NAMALWA (cell line): ENCODE measurements around the gene MEGF9.

Source experiments
- DNase-seq: peaks from one replicate; pipeline ENCODE4 v3.0.0-alpha.2; 2015; ENCODE audit warnings: low spot score

The MEGF9 gene

DNA sequence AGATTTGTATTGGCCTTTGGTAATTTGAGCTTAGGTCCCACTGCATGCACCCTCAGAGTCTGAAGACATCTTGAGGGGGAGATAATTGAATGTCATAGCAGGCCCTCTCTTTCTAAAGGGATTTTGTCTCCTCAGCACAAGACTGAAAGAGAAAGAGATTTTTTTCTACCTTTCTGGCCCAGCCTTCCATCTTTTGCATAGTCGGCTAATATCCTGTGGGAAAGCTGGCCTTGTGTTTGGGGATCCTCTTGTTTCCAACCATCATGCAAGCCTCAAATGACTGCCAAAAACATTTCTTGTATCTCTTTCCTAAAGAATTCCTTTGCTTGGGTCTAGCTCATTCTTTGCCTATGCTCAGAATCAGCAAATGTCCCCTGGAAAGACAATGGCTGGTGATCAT is 92.3 kb downstream of the MEGF9 start:
- DNase-seq: no peak

DNA sequence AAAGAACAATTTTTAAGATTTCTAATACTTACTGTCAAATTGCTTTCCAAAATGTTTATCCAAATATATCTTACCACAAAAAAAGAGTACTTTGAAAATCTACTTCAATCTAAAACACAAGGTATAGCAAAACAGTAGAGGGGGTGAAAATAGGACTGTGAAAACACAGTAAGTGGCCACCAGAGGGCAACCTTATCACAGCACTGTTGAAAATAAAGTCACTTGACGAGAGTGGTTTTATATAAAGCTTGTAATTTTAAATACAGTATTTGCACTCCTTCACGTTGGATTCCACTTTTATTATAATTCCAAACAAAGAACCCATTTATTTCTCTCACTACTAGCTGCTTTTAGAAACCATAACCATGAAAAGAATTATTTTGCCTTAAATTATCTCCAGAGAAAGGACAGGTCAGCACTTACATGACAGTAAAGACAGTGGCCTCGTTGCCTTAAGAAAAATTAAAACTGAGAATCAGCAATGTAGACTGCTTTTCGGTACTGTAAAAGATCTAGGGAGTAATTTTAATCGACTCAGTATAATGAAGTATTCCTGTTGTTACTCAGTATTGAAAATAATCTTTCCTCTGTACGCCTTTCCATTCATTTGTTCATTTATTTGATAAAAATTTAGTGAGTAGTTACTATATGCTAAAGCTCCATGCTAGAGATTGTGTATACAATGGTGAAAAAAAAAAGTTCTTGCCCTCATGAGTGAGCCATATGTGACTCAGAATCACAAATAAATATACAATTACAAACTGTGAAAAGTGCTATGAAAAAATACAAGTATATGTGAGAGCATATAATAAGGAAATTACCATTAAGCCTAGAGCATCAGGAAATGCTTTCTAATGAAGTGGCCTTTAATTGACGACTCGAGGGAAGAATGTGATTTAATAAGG is 94.3 kb downstream of the MEGF9 start:
- peak; percentile 78 for DNase-seq

GRCh38 chr9:120616966-120617935 is 97.0 kb downstream of the MEGF9 start:
- DNase-seq: no peak

DNA sequence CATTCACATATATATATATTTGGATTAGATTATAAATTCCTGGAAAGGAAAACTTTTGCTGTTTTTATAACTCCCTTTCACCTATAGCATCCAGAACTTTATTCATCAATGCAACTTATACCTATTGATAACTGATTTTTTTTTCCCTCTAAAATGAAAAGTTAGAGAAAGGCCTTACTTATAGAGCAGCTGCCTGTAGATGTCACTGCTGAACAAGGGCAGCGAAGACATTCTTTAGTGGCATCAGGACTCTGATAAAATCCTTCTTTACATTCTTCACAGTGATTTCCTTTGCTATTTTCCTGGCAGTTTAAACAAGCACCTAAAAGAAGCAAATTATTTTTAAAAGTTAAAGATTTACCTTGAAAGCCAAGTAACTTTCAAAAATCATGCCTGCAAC is 102.1 kb downstream of the MEGF9 start:
- peak; percentile 11 for DNase-seq

GRCh38 chr9:120611690-120612068 is 102.6 kb downstream of the MEGF9 start:
- DNase-seq: no peak

GRCh38 chr9:120610975-120611689 is 103.1 kb downstream of the MEGF9 start:
- peak; percentile 27 for DNase-seq

- no peak for DNase-seq
Observed at GRCh38 chr9:120609636-120610035, 104.6 kb downstream of the MEGF9 start.

- no peak for DNase-seq
Observed at GRCh38 chr9:120608421-120608820, 105.8 kb downstream of the MEGF9 start.

GRCh38 chr9:120603591-120603990 is 110.7 kb downstream of the MEGF9 start:
- no peak for DNase-seq

DNA sequence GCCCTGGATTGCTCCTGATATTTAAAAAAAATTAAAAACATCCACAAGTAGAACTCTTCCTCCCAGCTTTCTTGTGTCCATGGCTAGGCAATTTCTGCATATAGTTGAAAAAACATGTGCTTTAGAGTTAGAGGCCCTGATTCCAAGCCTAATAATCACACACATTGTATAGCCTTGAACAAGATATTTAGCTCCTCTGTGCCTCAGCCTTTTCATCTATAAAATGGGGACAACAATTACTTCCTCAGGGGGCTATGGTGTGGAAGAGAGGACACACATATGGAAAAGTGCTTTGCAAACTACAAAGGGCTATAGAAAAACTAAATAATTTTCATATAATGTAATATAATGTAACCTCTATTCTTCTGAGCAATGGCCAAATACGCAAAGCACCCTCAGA is 111.3 kb downstream of the MEGF9 start:
- no peak for DNase-seq

- DNase-seq: no peak
Observed at GRCh38 chr9:120593955-120594277, 120.4 kb downstream of the MEGF9 start.

DNA sequence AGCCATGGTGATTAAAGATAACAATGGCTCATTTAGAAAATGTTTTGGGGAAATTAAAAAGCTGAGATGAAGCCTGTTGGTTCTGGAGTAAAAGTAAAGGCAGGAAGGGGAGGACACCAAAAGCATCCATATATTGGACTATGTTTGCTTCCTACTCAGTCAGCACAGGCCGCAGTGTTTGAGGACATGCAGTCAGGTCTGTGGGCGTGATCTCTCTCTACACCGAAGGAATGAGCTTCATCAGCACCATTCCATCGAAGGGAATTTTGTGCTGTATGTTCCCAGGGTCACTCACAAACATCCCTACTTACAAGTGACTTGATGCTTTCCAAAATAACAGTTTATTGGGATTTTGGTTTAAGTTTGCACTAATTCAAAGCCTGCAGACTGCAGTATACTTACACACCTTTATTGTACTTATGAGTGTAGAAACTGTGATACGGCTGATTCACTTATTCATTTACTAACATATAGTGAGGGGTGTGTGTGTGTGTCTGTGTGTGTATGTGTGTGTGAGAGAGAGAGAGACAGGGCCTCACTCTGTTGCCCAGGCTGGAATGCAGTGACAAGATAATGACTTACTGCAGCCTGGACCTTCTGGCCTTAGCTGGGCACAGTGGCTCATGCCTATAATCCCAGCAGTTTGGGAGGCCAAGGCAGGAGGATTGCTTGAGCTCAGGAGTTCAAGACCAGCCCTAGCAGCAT is 120.9 kb downstream of the MEGF9 start:
- no peak for DNase-seq

- DNase-seq: no peak
Observed at GRCh38 chr9:120592210-120592609, 122.1 kb downstream of the MEGF9 start.

DNA sequence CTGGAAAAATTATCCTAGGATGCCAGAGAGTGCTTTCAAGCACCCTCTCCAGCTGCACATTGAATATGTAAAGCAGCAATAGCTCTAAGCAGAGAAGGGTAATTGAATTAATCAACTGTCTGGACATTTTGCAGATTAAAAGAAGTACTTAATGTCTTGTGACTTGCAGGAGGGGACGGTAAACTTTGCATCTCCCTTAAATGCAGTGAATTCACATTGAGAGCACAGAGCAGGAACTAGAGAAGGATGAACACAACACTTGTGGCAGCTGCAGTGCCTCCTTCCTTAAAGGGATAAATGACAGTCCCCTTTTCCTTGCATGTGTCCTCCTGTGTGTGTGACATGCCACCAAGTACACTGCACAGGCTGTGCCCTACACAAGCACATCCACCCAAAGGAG is 126.9 kb downstream of the MEGF9 start:
- peak; percentile 27 for DNase-seq

DNA sequence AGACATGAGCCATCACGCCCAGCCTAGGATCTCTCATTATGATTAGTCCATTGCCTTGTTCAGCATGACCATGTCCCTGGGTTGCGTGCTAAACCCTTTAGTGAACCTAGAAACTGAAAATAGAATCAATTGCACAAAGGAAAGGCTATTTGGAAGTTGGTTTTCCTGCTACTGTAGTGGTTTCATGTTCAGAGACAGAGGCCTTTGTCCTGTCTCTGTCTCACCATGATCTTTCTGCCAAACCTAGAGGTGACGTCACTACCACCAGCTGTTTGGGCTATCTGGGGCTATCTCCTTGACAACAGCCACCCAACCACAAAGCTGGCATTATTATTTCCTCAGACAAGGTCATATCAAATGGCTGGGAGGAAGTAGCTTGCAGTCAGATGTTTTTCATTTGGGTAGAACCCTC is 130.3 kb downstream of the MEGF9 start:
- DNase-seq: peak; percentile 97

DNA sequence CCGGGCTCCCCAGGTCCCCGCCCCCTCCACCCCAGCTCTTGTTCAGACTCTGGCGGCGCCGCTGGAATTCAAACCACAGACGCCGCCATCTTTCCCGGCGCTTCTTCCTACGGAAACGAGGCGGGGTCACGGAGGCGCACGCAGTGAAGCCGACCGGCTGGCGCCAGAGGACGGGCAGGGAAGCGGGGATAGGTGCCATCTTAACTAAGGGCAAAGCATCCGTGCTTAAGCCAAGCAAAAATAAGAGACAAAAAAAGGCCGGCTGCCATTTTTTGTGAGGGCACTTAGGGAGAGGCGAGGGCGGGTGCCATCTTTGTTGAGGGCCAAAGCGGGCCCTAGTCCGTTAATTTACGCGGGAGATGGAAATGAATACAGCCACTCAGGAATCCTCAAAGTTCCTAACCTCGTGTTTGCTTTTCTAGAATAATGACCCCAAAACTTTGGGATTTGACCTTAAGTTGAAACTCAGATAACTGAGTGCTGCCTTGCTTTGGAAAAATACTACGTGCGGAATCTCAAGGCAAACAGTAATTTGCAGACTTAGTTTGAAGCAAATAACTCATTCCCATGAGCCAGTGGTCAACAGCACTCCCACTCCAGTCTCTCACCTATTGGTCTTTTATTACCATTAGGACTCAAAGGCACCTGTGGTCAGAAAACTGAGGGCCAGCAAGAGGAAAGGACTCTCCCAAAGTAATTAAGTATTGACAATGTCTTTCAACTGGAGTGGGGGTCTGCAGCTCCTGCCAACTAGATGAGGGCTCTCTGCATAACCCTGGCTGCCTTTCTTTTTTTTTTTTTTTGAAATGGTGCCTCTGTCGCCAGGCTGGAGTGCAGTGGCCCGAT is 134.0 kb downstream of the MEGF9 start, which contains the start of gene CDK5RAP2:
CDK5RAP2 (minus strand) TSS at position 117 of the 846 bp plus-strand sequence. CDS start 189 bp downstream, outside the sequence.
- peak; percentile 97 for DNase-seq

GRCh38 chr9:120579139-120580050 is 134.9 kb downstream of the MEGF9 start:
- peak; percentile 26 for DNase-seq

- no peak for DNase-seq
Observed at GRCh38 chr9:120574473-120574872, 139.8 kb downstream of the MEGF9 start.

- no peak for DNase-seq
Observed at GRCh38 chr9:120572472-120572871, 141.8 kb downstream of the MEGF9 start.
